ENCODE data around the gene KRT2.

- TF ChIP-seq CTCF (conservative IDR thresholded peaks at IDR 0.05) (no peak), EZH2 (IDR thresholded peaks at IDR 0.05; ENCODE audit: low read depth) (no peak)
Observed at GRCh38 chr12:52680363-52680762, 28.4 kb upstream of the KRT2 start, which contains the start of gene KRT1.
